HG03342 (cell line): Measurements from ENCODE around the gene F13A1.

Experiments used
- ATAC-seq: cut with Tn5 transposase; IDR thresholded peaks from one replicate; pipeline ENCODE4 v1.9.1; 2021; ENCODE audit warnings: mild to moderate bottlenecking, moderate library complexity; ENCODE audit not compliant: unreplicated experiment

The F13A1 gene

DNA sequence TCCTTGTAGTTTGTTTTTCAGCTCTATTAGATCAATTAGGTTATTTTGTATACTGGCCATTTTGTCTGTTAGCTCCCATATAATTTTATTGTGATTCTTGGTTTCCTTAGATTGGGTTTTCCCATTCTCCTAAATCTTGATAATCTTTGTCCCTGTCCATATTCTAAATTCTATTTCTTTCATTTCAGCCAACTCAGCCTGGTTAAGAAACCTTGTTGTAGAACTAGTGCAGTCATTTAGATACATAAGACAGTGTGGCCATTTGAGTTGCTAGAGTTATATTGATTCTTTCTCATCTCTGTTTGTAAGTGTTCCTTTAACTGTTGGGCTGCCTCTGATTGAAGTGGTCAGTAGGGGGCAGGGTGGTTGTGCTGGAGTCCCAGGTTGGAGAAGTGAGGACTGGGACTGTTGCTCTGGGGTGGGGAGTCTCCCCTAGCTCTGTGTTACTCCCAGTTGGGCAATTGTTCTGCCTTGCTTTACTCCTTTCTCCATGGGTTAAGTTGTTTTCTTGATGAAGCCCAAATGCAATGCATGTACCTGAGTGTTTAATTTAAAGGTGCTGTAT, 214.9 kb downstream of the F13A1 start:
- no peak for ATAC-seq
